D721Med (cell line): ENCODE data around the gene TMEM129.

Experiments
- DNase-seq: peaks from one replicate; pipeline ENCODE4 v3.0.0; 2011; ENCODE audit warnings: low spot score; ENCODE audit not compliant: insufficient read length
- FAIRE-seq: peaks from 2 replicates; lab custom pipeline; 2011; peaks lifted over from hg19 to GRCh38; lab: Jason Lieb, UNC
- TF ChIP-seq, protein P1 (sequence below): IDR thresholded peaks from 2 replicates; pipeline ENCODE4 v1.5.1; 2012; ENCODE audit warnings: mild to moderate bottlenecking, control low read depth; ENCODE audit not compliant: insufficient read depth; ENCODE audit errors: missing control alignments

The TMEM129 gene, protein sequence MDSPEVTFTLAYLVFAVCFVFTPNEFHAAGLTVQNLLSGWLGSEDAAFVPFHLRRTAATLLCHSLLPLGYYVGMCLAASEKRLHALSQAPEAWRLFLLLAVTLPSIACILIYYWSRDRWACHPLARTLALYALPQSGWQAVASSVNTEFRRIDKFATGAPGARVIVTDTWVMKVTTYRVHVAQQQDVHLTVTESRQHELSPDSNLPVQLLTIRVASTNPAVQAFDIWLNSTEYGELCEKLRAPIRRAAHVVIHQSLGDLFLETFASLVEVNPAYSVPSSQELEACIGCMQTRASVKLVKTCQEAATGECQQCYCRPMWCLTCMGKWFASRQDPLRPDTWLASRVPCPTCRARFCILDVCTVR

DNA sequence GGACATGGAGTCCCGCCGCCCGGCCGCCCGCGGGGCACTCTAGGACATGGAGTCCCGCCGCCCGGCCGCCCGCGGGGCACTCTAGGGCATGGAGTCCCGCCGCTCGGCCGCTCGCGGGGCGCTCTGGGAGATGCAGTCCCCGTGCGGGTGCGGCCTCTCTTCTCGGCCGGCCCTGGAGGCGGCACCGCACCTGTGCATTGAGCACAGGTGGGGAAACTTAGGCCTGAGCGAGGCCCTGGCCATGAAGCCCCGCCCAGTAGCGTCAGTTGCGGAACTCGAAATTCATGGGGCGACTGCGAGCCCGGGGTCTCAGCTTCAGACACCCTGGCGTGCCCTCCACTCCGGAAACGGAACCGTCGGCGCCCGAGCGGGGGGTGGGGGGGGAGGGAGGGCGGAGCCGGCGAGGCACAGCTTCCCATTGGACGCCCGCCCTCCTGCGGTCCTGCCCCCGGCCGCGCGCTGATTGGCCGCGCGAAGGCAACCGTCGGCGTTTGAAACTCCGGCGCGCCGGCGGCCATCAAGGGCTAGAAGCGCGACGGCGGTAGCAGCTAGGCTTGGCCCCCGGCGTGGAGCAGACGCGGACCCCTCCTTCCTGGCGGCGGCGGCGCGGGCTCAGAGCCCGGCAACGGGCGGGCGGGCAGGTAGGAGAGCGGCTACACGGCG, at the start of gene TMEM129, which contains the start of gene TACC3:
TSS of gene TMEM129 (minus strand) at position 321 of the 663 bp plus-strand sequence. CDS start 486 bp downstream, outside the sequence.
TSS of gene TACC3 (plus strand) at position 519 of the 663 bp plus-strand sequence. CDS start 1,901 bp downstream, outside the sequence.
- TF ChIP-seq, protein P1, sequence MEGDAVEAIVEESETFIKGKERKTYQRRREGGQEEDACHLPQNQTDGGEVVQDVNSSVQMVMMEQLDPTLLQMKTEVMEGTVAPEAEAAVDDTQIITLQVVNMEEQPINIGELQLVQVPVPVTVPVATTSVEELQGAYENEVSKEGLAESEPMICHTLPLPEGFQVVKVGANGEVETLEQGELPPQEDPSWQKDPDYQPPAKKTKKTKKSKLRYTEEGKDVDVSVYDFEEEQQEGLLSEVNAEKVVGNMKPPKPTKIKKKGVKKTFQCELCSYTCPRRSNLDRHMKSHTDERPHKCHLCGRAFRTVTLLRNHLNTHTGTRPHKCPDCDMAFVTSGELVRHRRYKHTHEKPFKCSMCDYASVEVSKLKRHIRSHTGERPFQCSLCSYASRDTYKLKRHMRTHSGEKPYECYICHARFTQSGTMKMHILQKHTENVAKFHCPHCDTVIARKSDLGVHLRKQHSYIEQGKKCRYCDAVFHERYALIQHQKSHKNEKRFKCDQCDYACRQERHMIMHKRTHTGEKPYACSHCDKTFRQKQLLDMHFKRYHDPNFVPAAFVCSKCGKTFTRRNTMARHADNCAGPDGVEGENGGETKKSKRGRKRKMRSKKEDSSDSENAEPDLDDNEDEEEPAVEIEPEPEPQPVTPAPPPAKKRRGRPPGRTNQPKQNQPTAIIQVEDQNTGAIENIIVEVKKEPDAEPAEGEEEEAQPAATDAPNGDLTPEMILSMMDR, result no peak
- DNase-seq (peak; percentile 98), FAIRE-seq (no peak)

DNA sequence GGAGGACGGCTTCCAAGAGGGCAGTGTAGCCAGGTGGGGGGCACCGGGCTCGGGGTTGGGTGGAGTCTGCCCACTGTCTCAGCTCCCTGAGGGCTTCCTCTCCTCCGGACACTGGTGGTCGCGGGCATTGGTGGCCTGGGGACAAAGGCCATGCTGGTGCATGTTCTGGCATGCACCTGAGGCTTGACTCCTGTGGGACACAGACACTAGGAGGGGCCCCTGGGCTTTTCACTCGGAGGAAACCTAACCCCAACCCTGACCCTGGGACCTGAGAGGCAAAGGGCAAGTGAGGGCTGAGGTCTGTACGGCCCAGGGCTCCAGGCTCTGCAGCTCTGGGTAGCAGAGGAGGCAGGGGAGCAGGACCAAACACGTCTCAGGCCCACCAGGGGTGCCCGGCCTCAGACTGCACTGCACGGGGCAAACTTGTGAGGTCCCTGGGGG, 49.7 kb upstream of the TMEM129 start:
- TF ChIP-seq, protein P1, result no peak
- DNase-seq (no peak), FAIRE-seq (no peak)

DNA sequence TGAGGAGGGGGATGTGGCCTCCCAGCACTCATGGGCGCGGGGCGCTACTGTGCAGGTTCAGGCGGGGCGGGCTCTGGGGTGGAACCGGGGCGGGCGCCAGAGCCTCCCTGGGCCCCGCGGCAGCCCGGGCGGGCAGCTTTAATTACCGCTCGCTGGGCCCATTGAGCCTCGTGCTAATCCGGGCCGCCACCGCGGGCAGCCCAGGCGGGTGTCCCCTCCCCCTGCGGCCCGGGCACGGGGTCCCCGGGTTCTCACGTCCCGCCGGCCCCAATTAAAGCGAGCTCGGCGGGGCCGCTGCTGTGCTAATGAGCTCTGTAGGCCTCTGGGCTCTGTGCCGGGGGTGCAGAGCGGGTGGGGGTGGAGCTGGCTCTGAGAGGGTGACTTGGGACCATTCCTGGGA, 49.1 kb upstream of the TMEM129 start:
- DNase-seq (no peak), FAIRE-seq (no peak)
- TF ChIP-seq, protein P1, result no peak

DNA sequence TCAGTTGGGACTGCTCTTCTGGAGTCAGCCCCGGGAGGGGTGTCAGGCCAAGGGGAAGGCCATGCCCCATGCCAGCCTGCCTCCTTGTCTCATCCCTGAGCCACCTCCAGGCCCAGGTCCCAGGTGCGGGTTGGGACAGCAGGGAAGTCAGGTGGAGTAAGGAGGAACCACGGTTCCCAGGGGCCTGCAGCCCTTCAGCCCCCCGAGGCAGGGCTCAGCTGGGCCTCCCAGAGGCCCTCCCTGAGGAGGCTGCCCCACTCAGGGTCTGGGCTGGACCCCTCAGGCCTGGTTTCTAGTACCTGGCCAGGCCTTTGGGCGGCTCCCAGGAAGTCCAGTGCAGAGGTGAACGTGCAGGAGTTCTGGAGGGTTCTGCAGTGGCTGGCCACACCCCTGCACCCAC, 48.6 kb upstream of the TMEM129 start:
- no peak for DNase-seq
- FAIRE-seq, result no peak
- TF ChIP-seq, protein P1, result no peak

DNA sequence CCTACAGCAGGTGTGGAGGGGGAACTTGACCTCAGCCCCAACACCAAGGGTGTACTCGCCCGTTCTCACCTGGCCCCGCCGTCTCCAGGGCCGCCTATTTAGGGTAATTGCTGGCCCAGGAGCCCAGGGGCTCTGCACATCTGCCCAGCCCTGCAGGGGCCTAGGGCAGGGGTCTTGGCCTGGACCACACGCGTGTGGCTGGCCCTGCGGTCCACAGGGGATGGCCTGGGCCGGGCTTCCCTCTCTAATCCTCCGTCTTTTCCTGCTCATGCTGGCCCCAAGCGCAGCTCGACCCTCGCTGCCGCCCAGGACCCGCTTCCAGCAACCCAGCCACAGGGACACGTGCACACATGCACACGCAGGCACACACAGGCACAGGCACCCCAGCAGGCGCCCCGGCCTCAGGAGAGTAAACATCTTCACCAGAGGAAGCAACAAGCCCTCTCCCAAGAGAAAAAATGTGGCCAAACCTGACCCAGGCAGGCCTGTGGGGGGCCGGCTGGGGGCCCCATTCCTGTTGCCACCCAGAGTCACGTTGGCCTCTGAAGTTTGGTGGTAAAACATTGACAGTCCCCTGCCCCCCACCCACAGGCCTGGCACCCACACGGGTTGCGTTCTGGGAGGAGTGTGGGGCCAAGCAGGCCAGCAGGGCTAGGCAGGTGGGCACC, 47.4 kb upstream of the TMEM129 start:
- FAIRE-seq (no peak), DNase-seq (no peak)
- TF ChIP-seq, protein P1, result no peak

DNA sequence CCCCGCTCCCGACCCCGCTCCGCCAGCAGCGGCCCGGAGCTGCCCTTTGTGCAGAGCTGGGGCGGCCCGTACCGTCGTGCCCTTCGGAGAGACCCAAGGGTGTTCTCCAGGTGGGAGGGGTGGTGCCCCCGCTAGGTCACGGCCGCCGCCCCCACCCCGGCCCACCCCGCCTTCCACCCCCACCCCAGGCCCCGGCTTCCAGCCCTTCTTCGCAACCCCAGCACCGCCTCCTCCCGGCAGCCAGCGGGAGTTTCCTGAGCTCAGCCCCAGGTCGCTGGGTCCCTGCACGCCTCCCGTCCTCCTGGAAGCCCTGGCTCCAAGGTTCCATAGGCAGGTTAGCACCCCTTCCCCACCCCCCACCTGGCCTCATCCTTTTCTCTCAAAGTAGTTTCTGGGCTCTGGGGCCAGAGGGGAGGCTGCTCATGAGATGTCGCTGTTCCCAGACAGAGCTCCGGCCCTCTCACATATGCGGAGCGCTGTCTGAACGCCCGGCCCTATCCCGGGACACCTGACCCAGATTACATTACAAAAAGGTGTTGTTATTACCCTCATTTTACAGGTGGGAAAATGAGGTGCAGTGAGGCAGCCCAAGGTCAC, 46.7 kb upstream of the TMEM129 start:
- DNase-seq, result peak; percentile 95
- no peak for FAIRE-seq
- TF ChIP-seq, protein P1, result peak; percentile 19
